Transverse colon (tissue), 1 donor: Measurements from ENCODE around the gene SLC16A3.

ENCODE experiments used
- EP300 ChIP-seq: sonication (generic); formaldehyde crosslinking; IDR thresholded peaks from one replicate; pipeline ENCODE4 v1.6.1; 2017; ENCODE audit warnings: antibody characterized with exemption, low read depth
- POLR2A ChIP-seq: fragments of 450-650 bp; IDR thresholded peaks from one replicate; pipeline ENCODE4 v1.6.1; 2016; ENCODE audit warnings: antibody characterized with exemption, mild to moderate bottlenecking, moderate library complexity

- TF ChIP-seq POLR2A (no peak), EP300 (no peak)
Observed at GRCh38 chr17:82219083-82219482, 9.8 kb upstream of the SLC16A3 start.
